Nephron progenitor cell (in vitro differentiated cells): ENCODE data around the gene APCDD1.
A peak's percentile ranks its signal among the peaks of the same experiment; 100 is the strongest.

Experiments used
- DNase-seq: peaks from one replicate; pipeline ENCODE4 v3.0.0; 2021
- H3K27ac Mint-ChIP-seq: 2 replicates; pipeline ENCODE4 v1.8.0; 2021; ENCODE audit warnings: mild to moderate bottlenecking, moderate library complexity, mixed read lengths
- H3K27me3 Mint-ChIP-seq: 2 replicates; pipeline ENCODE4 v1.8.0; 2021; ENCODE audit warnings: mild to moderate bottlenecking, low read depth, mixed read lengths; ENCODE audit not compliant: poor library complexity
- H3K36me3 Mint-ChIP-seq: 2 replicates; pipeline ENCODE4 v1.8.0; 2021; ENCODE audit warnings: low read depth, mixed read lengths
- H3K4me1 Mint-ChIP-seq: 2 replicates; pipeline ENCODE4 v1.8.0; 2021; ENCODE audit warnings: mixed read lengths
- H3K4me3 Mint-ChIP-seq: 2 replicates; pipeline ENCODE4 v1.8.0; 2021; ENCODE audit warnings: mild to moderate bottlenecking, moderate library complexity, mixed read lengths
- H3K9me3 Mint-ChIP-seq: 2 replicates; pipeline ENCODE4 v1.8.0; 2021; ENCODE audit warnings: mild to moderate bottlenecking, moderate library complexity, mixed read lengths
- TF ChIP-seq, protein P1 (sequence below): fragments of 200-600 bp; sonication (generic); IDR thresholded peaks from 2 replicates; pipeline ENCODE4 v1.5.0; 2021; ENCODE audit warnings: antibody characterized with exemption

Gene APCDD1

DNA sequence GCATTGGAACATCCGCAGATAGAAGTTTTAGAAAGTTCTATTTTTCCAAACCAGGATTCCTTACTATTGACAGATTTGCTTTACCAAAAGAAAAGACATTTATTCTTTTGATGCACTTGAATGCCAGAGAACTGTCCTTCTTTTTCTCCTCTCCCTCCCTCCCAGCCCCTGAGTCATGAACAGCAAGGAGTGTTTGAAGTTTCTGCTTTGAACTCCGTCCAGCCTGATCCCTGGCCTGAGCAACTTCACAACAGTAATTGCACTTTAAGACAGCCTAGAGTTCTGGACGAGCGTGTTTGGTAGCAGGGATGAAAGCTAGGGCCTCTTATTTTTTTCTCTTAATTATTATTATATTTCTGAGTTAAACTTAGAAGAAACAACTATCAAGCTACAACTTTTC, 33.6 kb downstream of the APCDD1 start:
- Mint-ChIP-seq H3K27ac (no peak overlapping the region), H3K36me3 (peaks cover 47% of the 10 kb centered on the region), H3K4me1 (peaks cover 33% of the 10 kb centered on the region), H3K27me3 (no peaks in the 10 kb centered on the region), H3K9me3 (no peaks in the 10 kb centered on the region), H3K4me3 (no peak overlapping the region)
- TF ChIP-seq, protein P1, sequence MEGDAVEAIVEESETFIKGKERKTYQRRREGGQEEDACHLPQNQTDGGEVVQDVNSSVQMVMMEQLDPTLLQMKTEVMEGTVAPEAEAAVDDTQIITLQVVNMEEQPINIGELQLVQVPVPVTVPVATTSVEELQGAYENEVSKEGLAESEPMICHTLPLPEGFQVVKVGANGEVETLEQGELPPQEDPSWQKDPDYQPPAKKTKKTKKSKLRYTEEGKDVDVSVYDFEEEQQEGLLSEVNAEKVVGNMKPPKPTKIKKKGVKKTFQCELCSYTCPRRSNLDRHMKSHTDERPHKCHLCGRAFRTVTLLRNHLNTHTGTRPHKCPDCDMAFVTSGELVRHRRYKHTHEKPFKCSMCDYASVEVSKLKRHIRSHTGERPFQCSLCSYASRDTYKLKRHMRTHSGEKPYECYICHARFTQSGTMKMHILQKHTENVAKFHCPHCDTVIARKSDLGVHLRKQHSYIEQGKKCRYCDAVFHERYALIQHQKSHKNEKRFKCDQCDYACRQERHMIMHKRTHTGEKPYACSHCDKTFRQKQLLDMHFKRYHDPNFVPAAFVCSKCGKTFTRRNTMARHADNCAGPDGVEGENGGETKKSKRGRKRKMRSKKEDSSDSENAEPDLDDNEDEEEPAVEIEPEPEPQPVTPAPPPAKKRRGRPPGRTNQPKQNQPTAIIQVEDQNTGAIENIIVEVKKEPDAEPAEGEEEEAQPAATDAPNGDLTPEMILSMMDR = no peak
- DNase-seq = no peak

DNA sequence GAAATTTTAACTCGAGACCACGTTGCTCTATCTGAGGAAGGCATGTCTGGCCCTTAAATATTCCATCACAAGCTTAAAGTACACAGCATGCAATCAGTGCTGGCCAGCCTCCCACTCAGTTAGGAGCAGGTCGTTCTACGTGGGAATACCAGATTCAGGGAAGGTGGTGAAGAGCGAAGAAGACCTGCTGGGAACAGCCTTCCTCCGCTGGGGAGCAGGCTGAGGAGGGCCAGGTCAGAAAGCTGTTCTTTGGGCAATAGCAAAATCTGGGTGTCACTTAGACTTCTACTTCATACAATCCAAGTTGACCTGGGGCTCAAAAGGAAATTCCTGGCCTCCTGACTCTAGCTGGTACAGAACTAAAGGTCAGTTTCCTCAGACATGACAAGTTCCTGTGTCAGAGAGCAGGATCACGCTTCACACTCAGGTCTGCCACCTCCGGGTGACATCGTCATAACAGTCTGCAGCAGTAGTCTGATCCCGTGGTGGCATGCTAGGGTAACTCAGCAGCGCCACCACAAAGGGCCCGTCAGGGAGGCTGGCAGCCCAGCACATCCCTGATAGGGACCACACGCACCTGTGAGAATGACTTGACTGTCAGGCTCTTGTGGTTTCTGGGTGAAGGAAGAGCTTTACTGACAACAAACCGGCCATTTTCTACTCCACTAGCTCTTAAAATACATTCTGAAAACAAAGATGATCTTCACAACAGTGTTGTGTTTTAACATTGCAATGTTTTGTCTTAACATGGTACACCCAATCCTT, 36.1 kb downstream of the APCDD1 start:
- no peak for DNase-seq
- peaks cover 32% of the 10 kb centered on the region for H3K4me1 Mint-ChIP-seq
- H3K27me3 Mint-ChIP-seq = no peaks in the 10 kb centered on the region
- TF ChIP-seq, protein P1 = no peak
- no peaks in the 10 kb centered on the region for H3K9me3 Mint-ChIP-seq
- H3K4me3 Mint-ChIP-seq = no peak overlapping the region
- peak overlapping the region; percentile 4 for H3K27ac Mint-ChIP-seq
- H3K36me3 Mint-ChIP-seq = peaks cover 33% of the 10 kb centered on the region

DNA sequence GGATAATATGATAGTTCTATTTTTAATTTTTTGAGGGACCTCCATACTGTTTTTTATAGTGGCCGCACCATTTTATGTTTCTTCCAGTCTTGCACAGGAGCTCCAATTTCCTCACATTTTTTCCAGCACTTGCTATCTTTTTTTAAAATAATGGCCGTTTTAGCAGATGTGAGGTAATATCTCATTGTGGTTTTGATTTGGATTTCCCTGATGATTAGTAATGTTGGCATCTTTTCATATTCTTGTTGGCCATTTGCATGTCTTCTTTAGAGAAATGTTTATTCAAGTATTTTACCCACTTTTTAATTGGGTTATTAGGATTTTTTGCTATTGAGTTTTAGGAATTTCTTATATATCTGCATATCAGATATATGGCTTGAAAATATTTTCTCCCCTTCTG, 41.5 kb downstream of the APCDD1 start:
- DNase-seq = no peak
- Mint-ChIP-seq H3K4me3 (no peak overlapping the region), H3K27ac (no peak overlapping the region), H3K27me3 (peaks cover 6% of the 10 kb centered on the region), H3K4me1 (peaks cover 18% of the 10 kb centered on the region), H3K9me3 (no peaks in the 10 kb centered on the region), H3K36me3 (no peaks in the 10 kb centered on the region)
- TF ChIP-seq, protein P1 = no peak

DNA sequence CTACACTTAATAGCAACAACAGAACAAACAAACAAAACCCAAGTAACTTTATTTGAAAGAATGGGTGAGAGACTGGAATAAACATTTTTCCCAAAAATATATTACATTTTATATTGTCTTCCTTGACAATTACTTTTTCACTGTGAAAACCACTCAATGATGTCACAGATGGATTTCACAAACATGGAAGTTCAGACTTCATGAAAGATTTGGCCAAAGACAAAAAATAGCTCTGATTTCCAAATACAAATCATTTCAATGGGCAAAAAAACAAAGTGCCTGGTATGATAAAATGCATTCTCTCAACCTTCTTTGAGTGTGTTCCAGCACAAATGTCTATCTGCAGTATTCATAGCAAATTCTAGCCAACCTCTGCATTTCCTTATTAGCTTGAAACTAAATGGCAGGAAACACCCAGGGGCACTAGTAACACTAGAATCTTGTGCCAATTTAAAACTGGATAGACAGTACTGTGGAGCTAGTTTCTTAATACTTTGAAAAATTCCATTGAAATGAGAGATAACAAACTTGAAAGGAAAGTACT, 42.8 kb downstream of the APCDD1 start:
- peaks cover 6% of the 10 kb centered on the region for H3K27me3 Mint-ChIP-seq

DNA sequence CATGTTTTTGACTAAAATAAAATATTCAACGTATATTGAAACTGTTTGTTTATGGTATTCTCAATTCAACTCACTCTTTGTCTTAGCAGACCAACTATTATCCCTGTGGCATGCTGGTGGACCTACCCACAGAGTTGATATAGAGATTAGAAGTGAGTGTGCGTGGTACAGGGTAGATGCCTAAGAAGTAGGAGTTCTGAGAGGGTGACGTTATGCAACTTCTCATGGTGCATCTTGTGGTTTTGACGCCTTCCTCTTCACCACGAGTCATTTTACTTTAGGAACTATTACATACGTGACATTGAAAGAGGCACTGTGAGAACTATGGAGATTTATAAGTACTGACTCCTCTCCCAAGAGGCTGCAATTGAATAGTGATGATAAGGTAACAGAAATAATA, 44.8 kb downstream of the APCDD1 start:
- Mint-ChIP-seq H3K4me3 (no peak overlapping the region), H3K4me1 (no peaks in the 10 kb centered on the region), H3K27ac (no peak overlapping the region), H3K27me3 (peaks cover 9% of the 10 kb centered on the region), H3K9me3 (peaks cover 15% of the 10 kb centered on the region), H3K36me3 (no peaks in the 10 kb centered on the region)
- DNase-seq = no peak
- TF ChIP-seq, protein P1 = no peak

More for the DNA sequence above, 42.8 kb downstream of the APCDD1 start:
- TF ChIP-seq, protein P1 = no peak
- DNase-seq = no peak
- peaks cover 18% of the 10 kb centered on the region for H3K4me1 Mint-ChIP-seq
- no peak overlapping the region for H3K27ac Mint-ChIP-seq
- no peaks in the 10 kb centered on the region for H3K36me3 Mint-ChIP-seq
- H3K4me3 Mint-ChIP-seq = no peak overlapping the region
- no peaks in the 10 kb centered on the region for H3K9me3 Mint-ChIP-seq

DNA sequence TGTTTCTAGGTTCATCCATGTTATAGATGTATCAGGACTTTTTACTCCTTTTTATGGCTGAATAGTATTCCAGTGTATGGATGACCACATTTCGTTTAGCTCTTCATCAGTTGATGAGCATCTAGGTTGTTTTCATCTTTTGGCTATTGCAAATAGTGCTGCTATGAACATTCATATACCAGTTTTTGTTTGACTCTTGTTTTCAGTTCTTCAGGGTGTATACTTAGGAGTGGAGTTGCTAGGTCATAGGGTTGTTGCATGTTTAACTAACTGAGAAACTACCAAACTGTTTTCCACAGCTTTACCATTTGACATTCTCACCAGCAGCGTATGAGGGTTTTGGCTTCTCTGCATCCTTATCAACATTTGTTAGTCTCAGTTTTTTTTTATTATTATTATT, 45.6 kb downstream of the APCDD1 start:
- peaks cover 7% of the 10 kb centered on the region for H3K36me3 Mint-ChIP-seq
- peaks cover 23% of the 10 kb centered on the region for H3K9me3 Mint-ChIP-seq
- no peak for DNase-seq
- peaks cover 9% of the 10 kb centered on the region for H3K27me3 Mint-ChIP-seq
- TF ChIP-seq, protein P1 = no peak
- no peaks in the 10 kb centered on the region for H3K4me1 Mint-ChIP-seq
- H3K27ac Mint-ChIP-seq = no peak overlapping the region
- no peak overlapping the region for H3K4me3 Mint-ChIP-seq
